Neural cell (in vitro differentiated cells): ENCODE results near the gene LMO2.
A peak's percentile ranks its signal among the peaks of the same experiment; 100 is the strongest.

ENCODE experiments used
- CTCF ChIP-seq: fragments of 450-650 bp; IDR thresholded peaks from 2 replicates; pipeline ENCODE4 v1.5.1; 2014; ENCODE audit warnings: antibody characterized with exemption, mild to moderate bottlenecking, moderate library complexity; ENCODE audit not compliant: poor library complexity, severe bottlenecking
- EP300 ChIP-seq: fragments of 450-650 bp; conservative IDR thresholded peaks from 2 replicates; pipeline ENCODE4 v1.6.1; 2014; ENCODE audit warnings: antibody characterized with exemption, mild to moderate bottlenecking, moderate library complexity; ENCODE audit not compliant: poor library complexity, severe bottlenecking
- EZH2 ChIP-seq: fragments of 200-600, 300-800 bp; shearing (Covaris generic), sonication (generic); IDR thresholded peaks from 2 replicates; pipeline ENCODE4 v1.6.1; 2014; ENCODE audit warnings: antibody characterized with exemption, low read length, borderline replicate concordance, mild to moderate bottlenecking; ENCODE audit not compliant: insufficient read depth, poor library complexity, severe bottlenecking
- MXI1 ChIP-seq: fragments of 450-650 bp; conservative IDR thresholded peaks from 2 replicates; pipeline ENCODE4 v1.6.1; 2014; ENCODE audit warnings: antibody characterized with exemption, mild to moderate bottlenecking; ENCODE audit not compliant: poor library complexity, severe bottlenecking
- POLR2AphosphoS5 ChIP-seq: IDR thresholded peaks from 2 replicates; pipeline ENCODE4 v1.6.1; 2012
- REST ChIP-seq: IDR thresholded peaks from 2 replicates; pipeline ENCODE4 v1.6.1; 2012; ENCODE audit warnings: borderline replicate concordance
- SMC3 ChIP-seq: fragments of 450-650 bp; conservative IDR thresholded peaks from 2 replicates; pipeline ENCODE4 v1.6.1; 2014; ENCODE audit warnings: antibody characterized with exemption, mild to moderate bottlenecking, moderate library complexity; ENCODE audit not compliant: poor library complexity
- TAF1 ChIP-seq: IDR thresholded peaks from 2 replicates; pipeline ENCODE4 v1.6.1; 2012; ENCODE audit warnings: low read depth

GRCh38 chr11:33934450-33934849 is 42.6 kb upstream of the LMO2 start:
- TF ChIP-seq EP300 (no peak), CTCF (no peak), EZH2 (no peak), REST (no peak), POLR2AphosphoS5 (peak; percentile 36), MXI1 (no peak), SMC3 (no peak), TAF1 (no peak)
